NCI-H69 (cell line): ENCODE measurements around the gene AGFG1.

Experiments
- DNase-seq: peaks from one replicate; lab custom pipeline; 2025; lab: John Stamatoyannopoulos, UW

AGFG1 gene

GRCh38 chr2:227462462-227462951 lies 9.4 kb upstream of the AGFG1 start:
- DNase-seq = no peak

DNA sequence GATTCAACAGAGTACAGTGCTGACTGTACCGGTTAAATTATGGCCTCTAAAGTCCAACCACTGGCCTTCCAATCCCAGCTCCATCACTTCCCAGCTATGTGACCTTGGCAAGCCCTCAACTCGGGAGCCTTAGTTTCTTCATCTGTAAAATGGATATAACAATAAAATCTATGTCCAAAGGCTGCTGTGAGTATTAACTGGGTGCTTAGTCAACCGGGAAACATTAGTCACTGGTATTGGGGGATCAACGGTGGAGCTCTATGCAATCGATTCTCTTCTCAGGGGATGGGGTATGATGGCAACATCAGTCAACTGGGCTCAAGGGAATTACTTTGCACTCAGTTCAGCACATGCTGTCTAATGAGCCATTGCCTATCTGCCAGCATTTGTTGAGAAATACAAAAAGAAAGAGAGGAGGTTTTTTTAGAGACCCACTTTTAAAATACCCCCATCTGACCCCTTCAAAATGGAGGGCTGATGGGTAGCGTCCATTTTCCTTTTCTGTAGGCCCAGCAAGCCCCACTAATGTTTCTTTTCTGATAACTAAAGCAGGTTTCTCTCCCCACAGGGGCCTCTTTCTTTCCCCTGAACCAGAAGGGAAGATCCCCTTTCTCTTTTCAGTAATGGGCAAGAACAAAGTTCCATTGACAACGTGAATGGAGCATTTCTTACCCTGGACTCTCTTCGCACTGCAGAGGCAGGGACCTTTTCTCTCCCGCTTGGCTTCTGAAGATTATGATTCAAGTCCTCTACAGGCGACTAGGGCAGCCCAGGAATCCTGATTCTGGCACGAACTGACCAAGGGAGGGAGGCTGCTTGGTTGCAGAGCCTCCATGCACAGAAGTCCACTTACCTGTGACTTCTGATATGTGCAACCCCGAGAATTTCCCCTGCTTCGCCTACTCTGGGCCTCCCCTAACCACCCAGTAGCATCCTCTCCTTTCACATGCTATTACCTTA lies 8.7 kb upstream of the AGFG1 start:
- DNase-seq = no peak

GRCh38 chr2:227464361-227464760 lies 7.6 kb upstream of the AGFG1 start:
- no peak for DNase-seq

DNA sequence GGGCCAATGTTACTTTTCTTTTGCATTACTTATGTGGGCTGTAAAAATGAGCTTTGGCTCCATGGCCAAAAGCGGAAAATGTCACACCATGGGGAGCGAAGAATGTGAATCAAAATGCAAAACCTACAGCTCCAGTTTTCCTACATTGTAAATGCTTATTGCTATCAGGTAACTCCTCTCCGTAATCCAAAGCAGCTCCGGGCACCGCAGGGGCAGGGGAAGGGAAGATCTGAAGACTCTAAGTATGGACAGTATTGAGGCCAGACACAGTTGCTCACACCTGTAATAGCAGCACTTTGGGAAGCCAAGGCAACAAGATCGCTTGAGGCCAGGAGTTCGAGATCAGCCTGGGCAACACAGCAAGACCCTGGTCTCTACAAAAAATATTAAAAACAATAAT lies 7.1 kb upstream of the AGFG1 start:
- DNase-seq = no peak

- DNase-seq = peak; percentile 20
Observed at GRCh38 chr2:227466887-227467600, 4.9 kb upstream of the AGFG1 start.

GRCh38 chr2:227471412-227471811 lies 544 bp upstream of the AGFG1 start:
- no peak for DNase-seq

- peak; percentile 69 for DNase-seq
Observed at GRCh38 chr2:227472265-227473121, 537 bp downstream of the AGFG1 start.

- DNase-seq = no peak
Observed at GRCh38 chr2:227473122-227473461, 1.1 kb downstream of the AGFG1 start.

DNA sequence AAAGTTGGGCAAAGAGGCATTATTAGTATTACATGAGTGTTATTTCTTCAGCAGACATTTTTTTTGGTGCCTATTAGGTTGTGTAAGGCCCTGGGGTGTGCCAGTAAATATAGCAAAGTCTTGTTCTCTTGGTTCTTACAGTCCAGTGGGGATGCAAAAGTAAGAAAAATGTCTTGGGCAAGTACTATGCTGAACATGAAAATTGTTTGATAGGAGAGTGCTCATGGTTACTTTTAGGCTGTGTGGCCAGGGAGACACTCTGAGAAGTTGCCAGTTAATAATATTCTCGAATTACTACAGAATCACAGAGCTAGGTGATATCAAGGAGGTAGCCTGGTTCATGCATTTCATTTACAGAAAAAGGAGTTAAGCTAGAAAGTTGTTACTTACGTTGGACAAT lies 1.9 kb downstream of the AGFG1 start:
- no peak for DNase-seq

- DNase-seq = no peak
Observed at GRCh38 chr2:227474410-227474809, 2.5 kb downstream of the AGFG1 start.

DNA sequence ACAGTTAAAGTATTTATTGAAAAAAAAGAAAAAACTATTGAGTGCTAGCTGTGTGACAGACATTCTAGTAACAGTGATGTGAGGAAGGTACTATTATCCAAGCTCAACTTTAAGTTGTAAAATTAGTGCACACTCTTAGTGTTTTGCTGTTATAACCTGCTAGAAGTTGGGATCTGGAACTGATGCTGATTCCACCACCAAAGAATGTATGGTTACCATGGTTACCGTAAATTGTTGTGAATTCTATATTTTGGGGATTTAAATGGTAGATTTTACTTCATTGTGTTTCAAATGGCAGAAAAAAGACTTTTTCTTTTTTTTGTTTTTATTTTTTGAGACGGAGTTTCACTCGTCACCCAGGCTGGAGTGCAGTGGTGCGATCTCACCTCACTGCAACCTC lies 5.3 kb downstream of the AGFG1 start:
- DNase-seq = no peak

DNA sequence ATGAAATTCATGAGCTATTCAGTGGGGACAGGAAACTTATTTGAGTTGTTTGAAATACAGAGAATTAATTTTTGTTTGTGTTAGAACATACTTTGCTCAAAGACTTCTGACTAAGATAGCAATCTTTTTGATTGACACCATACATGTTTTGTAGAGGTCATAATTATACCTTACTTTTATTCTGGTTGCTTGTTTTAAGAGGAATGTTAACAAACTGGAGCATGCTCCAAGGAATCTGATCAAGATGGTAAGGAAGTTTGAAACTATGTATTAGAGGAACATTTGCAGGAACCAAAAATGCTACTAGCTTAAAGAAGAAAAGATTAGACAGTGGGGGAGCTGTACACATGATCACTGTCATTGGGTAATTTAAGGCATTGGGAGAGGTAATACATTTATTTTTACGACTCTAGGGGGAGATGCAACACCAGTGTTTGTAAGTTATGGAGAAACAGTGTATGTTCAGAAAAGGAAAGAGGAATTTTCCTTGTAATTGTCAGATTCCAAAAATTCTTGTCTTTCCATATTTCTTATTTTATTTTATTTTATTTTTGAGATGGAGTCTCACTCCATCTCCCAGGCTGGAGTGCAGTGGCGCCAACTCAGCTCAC lies 8.0 kb downstream of the AGFG1 start:
- peak; percentile 22 for DNase-seq

DNA sequence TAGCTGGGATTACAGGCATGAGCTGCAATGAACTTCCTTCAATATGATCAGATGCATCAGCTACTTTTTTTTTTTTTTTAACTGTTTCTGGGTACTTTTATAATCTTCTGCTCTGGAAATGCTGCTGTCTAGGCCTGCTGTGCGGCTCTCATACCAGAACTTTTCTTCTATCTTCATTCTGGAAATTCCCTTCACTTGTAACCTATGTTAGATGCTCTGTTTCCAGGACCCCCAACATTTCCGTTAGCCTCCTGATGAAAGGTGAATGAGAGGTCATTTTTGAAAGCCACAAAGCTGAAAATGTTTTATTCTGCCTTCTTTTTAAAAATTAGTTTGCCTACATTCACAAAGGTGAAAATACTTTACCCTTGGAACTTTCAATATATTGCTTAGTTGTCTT lies 8.6 kb downstream of the AGFG1 start:
- DNase-seq = no peak

- peak; percentile 81 for DNase-seq
Observed at GRCh38 chr2:227482638-227483340, 10.8 kb downstream of the AGFG1 start.

DNA sequence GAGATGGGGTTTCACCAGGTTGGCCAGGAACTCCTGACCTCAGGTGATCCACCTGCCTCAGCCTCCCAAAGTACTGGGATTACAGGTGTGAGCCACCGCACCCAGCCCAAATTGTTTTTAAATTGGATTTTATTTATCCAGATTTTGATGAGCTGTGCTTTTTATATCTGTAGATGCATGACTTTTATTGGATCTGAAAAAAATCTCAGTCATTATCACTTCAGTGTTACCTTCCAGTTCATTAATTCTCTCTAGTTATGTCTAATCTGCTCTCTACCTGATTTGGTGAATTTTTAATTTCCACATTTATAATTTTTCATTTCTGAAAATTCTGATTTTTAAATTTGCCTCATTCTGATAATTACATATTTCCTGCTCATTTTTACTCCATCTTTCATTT lies 13.5 kb downstream of the AGFG1 start:
- DNase-seq = no peak

- DNase-seq = no peak
Observed at GRCh38 chr2:227486688-227487087, 14.7 kb downstream of the AGFG1 start.

- no peak for DNase-seq
Observed at GRCh38 chr2:227488045-227488444, 16.1 kb downstream of the AGFG1 start.

DNA sequence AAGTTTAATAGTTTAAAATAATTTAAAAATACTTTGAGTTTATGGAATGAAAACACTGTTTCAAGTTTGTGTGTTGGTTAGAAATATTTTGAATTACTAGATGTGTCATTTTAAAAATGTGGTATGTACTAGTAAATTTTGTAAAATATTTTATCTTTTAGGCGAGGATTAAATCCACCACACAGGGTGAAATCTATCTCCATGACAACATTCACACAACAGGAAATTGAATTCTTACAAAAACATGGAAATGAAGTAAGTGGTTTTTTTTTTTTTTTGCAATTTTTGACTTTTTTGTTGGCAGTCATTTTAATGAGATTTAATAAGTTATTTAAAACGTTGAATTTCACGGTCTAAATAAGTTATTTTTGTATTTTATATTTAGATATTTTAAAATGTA lies 19.4 kb downstream of the AGFG1 start:
- DNase-seq = no peak

DNA sequence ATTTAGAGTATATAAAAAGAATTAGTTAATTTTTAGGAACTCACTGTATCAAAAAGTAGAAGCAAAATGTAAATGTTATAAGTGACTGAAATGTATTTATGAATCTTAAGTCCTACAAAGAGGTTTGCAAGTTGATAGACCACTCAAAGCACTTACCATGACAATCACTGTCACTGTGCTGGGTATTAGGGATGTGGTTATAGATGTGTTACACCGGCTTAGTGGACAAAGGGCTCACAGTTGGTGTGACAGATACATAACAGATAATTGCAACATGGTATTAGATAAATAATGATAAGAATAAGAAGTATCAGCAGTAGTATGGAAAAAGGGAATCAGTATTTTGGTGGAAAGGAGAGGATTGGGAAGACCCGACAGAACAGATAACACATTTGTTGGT lies 21.6 kb downstream of the AGFG1 start:
- DNase-seq = no peak

GRCh38 chr2:227497158-227497557 lies 25.2 kb downstream of the AGFG1 start:
- no peak for DNase-seq

DNA sequence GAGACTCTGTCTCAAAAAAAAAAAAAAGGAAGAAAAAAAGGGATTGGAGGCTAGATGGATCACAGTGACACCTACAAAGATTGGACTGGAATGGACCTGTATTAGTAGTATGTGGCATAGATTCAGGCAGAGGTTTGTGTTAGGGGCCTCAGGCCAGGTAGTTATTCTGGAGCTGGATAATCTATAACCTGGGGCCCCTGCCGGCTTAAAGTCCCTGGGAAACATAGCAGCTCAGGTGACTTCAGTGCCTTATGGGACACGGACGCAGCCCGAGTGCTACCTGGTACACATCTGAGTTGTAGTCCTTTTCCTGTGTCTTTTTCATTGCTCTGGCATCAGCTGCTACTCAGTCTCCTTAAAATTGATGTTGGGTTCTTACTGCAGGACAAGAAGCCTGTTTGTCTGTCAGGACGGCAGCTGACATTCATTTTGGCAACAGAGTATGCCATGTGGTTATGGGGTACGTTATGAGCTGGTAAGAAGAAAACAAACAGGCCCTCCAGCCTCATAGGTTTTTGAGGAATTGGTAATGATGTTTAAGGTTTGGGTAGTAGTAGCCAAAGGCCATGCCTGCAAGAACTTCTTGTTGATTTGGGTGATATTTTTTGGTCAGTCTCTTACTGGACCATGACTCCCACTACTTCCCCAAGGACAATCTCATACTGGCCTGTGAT lies 27.8 kb downstream of the AGFG1 start:
- no peak for DNase-seq
